ENCODE measurements around the gene RTRAF.

GRCh38 chr14:52020161-52020714, 30.9 kb downstream of the RTRAF start:
- no peak for TF ChIP-seq YY1 (IDR thresholded peaks at IDR 0.05; ENCODE audit: low read depth)
- no peak for TF ChIP-seq POLR2AphosphoS5 (IDR thresholded peaks at IDR 0.05; ENCODE audit: low read depth, low read length)
- no peak for TF ChIP-seq CTCF (IDR thresholded peaks at IDR 0.05)
- no peak for TF ChIP-seq RAD21 (IDR thresholded peaks at IDR 0.05; ENCODE audit: low read length)
- TF ChIP-seq NFIC (IDR thresholded peaks at IDR 0.05; ENCODE audit: borderline replicate concordance): no peak
- no peak for TF ChIP-seq RXRA (IDR thresholded peaks at IDR 0.05; ENCODE audit: borderline replicate concordance, low read depth)
- no peak for TF ChIP-seq GABPA (IDR thresholded peaks at IDR 0.05; ENCODE audit: low read depth)
- no peak for TF ChIP-seq MXI1 (IDR thresholded peaks at IDR 0.05; ENCODE audit: low read depth, low read length)
- no peak for TF ChIP-seq SMC3 (IDR thresholded peaks at IDR 0.05; ENCODE audit: low read depth, low read length)
- TF ChIP-seq TAF1 (IDR thresholded peaks at IDR 0.05; ENCODE audit: borderline replicate concordance, low read depth, low read length): no peak
- TF ChIP-seq FOSL2 (IDR thresholded peaks at IDR 0.05; ENCODE audit: borderline replicate concordance, low read depth): no peak
- no peak for TF ChIP-seq USF2 (IDR thresholded peaks at IDR 0.05; ENCODE audit: borderline replicate concordance, low read depth, low read length)
- TF ChIP-seq GATA2 (CRISPR knock-in tag; IDR thresholded peaks at IDR 0.05): no peak
- no peak for TF ChIP-seq EP300 (IDR thresholded peaks at IDR 0.05; ENCODE audit: borderline replicate concordance in 1 of 2, low read depth in 1 of 2, low read length in 1 of 2)

All from SK-N-SH (cell line).